GM20431 (cell line): Measurements from ENCODE around the gene ZGRF1.

Source experiments
- in situ Hi-C: fragments of 300-500 bp; cut with MseI, MboI; formaldehyde crosslinking; loops from one replicate; pipeline ENCODE4 v1.15.0; 2020; ENCODE audit warnings: low sequenced_read_pairs; ENCODE audit not compliant: unreplicated experiment

The ZGRF1 gene

DNA sequence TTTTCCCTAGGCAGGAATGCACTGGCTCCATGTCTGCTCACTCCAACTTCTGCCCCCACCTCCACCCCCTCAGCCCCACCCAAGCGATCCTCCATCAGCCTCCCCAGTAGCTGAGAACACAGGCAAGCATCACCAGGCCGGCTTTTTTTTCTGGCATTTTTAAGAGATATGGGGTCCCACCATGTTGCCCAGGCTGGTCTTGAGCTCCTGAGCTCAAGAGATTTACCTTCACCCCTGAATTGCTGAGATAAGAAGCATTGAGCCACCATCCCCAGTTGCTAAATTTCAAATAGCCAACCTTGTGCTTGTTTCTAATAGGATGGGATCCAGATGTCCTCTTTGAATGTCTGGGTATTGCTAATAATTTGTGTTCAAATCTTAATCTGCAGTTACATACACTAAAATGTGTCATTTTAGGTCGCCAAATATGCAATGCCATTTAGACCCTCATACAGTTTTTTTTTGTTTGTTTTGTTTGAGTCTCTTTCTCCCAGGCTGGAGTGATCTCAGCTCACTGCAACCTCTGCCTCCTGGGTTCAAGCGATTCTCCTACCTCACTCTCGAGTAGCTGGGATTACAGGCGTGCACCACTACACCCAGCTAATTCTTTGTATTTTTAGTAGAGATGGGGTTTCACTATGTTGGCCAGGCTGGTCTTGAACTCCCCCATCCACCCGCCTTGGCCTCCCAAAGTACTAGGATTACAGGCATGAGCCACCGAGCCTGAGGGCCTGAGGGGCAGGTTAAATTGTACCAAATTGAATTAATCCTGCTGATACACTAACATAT, 9.0 kb upstream of the ZGRF1 start:
- in situ Hi-C loops, result loop anchor here (25.0 kb wide), 1 partner anchor 292 kb away; no protein-coding TSS in a partner anchor

DNA sequence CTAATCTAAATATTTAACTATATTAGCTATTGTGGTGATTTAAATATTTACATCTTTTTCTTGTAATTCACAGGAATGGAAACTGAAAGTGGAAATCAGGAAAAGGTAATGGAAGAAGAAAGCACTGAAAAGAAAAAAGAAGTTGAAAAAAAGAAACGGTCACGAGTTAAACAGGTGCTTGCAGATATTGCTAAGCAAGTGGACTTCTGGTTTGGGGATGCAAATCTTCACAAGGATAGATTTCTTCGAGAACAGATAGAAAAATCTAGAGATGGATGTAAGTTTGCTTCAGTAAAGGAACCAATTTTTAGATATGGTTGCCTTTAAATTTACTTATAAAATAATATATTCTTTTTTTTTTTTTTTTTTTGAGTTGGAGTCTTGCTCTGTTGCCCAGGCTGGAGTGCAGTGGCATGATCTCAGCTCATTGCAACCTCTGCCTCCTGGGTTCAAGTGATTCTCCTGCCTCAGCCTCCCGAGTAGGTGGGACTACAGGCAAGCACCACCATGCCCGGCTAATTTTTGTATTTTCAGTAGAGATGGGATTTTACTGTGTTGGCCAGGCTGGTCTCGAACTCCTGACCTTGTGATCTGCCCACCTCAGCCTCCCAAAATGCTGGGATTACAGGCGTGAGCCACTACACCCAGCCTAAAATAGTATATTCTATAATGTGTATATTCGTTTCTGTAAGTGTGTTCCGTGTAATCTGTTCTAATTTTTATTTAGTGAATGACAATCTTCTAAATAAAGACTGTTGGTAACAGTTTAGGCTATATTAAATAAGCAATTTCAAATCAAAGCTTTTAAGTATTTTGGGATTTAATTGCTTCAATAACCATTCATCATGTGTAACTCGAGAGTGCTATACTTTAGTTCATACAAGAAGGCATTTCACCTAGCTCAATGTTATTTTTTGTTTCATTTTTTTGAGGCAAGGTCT, 8.2 kb upstream of the ZGRF1 start:
- in situ Hi-C loops, result loop anchor here (25.0 kb wide), 1 partner anchor 292 kb away; no protein-coding TSS in a partner anchor

DNA sequence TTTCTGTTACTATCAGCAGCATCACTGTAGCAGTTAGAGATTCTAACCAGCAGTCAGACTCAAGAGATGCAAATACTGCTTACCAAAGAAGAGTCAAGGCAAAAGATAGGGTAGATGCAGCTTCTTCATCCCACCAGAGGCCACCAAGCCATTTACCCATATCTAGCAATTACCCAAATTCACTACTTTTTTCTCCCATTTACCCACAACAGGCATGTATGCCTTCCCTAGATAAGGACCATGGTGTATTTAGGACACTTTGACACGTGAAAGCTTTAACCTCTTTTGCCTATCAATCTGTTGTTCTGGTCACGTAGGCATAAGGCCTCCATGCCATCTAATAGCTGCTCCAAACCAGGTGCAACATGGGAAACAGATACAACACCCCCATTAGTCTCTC, 5.8 kb upstream of the ZGRF1 start:
- in situ Hi-C loops, result loop anchor here (25.0 kb wide), 1 partner anchor 295 kb away; no protein-coding TSS in a partner anchor

DNA sequence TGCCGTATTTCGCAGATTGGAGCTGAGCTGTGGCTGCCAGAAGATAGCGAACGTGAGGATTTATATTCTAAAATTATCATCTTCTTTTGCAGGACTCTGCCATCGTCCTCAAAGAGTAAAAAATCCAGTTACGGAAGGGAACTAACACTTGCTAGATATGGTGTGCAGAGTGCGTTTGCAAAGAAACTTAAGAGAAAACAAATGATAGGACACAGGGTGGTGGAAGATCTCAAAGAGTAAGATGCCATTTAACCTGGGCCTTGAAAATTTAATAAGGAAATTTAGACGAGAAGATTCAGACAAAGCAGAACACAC, 800 bp upstream of the ZGRF1 start:
- in situ Hi-C loops, result loop anchor here (10.0 to 25.0 kb wide), 2 partner anchors 127 to 300 kb away; no protein-coding TSS in a partner anchor

DNA sequence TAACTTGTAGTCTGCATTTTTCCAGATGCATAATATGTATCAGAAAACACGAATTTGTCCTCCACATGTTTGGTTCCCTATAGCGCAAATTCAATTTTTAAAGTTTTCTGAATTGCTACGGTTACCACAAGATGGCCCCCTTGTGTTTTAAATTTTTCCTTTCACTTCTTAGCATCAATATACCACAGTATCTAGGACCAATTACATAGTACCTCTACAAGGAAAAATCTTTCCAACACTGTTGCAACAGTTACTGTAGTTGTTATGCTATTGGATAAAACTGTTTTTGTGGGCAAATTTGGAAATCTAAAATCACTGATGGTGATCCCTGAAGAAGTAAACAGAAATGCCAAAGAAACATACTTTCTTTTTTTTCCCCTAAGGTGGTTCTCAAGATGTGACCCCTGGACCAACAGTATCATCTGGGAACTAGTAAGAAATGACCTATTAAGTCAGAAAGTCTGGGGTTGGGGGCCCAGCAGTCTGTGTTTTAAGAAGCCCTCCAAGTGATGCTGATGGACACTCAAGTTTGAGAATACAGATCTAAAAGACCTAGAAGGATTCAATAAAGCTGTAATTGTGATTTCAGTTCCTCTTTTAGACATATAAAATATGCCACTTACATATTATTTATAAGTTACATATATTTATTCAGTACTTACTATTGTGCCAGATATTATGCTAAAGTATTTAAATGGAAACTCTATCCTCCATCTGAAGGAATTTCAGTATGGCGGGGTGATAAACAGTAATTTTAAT, 3.1 kb downstream of the ZGRF1 start:
- in situ Hi-C loops, result loop anchor here (10.0 to 25.0 kb wide), 2 partner anchors 131 to 304 kb away; no protein-coding TSS in a partner anchor

DNA sequence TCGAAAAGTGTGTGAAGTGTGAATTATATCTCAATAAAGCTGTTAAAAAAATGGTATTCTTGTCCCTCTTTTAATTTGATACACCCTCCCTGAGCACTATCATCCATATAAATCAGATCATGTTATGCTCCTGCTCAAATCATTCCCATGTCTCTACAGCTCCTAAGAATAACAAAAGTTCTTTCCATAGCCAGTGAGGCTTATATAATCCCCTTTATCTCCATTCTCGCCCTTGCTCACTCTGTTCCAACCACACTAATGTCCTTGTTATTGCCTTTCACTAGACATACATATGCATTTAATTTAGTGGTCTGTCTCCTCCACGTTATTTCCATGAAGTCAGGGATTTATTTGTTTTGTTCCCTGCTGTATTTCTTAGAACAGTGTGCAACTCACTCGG, 10.5 kb downstream of the ZGRF1 start:
- in situ Hi-C loops, result loop anchor here (25.0 kb wide), 1 partner anchor 311 kb away; no protein-coding TSS in a partner anchor

DNA sequence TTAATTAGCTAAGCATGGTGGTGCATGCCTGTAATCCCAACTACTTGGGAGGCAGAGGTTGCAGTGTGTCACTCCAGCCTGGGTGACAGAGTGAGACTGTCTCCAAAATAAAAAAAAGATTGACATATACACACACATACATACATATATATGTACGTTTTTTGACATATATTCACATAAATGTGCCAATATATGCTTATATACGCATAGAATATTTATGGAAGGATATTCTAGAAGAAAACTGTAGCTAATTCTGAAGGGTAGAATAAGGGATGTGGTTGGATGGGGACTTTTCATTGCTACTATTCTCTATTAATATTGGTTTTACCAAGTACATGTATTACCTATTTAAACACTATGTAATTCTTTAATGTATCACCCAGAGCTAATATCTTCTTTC, 19.7 kb downstream of the ZGRF1 start:
- in situ Hi-C loops, result loop anchor here (25.0 kb wide), 1 partner anchor 530 kb away; no protein-coding TSS in a partner anchor

DNA sequence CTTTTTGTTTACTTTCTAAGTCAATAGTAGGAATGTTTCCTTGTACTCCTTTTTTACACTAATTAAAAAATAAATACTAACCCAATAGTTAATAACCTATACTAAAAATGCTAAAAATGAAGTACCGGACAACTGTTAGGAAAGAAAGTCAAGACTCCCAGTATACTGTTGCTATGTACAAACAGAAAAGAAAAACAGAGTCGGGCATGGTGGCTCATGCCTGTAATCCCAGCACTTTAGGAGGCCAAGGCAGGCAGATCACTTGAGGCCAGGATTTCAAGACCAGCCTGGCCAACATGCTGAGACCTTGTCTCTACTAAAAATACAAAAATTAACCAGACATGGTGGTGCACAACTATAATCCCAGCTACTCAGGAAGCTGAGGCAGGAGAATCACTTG, 23.9 kb downstream of the ZGRF1 start:
- in situ Hi-C loops, result loop anchor here (25.0 kb wide), 1 partner anchor 526 kb away; no protein-coding TSS in a partner anchor

DNA sequence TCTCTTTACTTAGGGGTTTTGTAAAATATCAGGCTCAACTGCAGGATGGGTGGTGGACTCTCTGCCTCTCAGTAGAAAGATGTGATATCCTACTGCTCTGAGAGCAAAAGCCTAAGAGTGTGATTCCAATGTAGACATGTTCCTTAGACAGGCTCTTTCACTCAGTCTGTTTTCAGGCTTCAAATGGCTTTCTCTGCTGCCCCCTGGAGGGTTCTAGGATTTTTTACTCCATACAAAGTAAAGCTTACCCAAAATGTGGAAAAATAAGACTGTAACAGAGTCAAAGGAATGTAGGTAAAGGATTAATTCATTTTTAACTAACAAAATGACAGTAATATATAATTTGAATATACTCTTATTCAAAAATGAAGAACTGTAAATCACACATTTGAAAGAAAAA, 32.1 kb downstream of the ZGRF1 start:
- in situ Hi-C loops, result loop anchor here (10.0 to 25.0 kb wide), 2 partner anchors 280 to 517 kb away; no protein-coding TSS in a partner anchor

DNA sequence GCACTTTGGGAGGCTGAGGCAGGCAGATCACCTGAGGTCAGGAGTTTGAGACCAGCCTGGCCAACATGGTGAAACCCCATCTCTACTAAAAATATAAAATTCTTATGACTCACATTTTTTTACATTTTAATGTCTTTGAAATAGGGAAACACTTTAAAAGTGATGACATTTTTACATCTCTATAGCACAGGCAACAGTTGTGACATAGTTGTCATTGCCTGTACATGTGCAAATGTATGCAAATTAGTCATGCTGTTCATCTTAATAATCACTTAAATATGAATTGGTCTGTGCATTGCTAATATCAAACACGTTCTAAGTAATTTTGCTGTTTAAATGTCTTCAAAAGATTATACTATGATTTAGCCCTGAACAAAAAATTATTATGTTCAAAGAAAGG, 41.7 kb downstream of the ZGRF1 start:
- in situ Hi-C loops, result no loop called here

DNA sequence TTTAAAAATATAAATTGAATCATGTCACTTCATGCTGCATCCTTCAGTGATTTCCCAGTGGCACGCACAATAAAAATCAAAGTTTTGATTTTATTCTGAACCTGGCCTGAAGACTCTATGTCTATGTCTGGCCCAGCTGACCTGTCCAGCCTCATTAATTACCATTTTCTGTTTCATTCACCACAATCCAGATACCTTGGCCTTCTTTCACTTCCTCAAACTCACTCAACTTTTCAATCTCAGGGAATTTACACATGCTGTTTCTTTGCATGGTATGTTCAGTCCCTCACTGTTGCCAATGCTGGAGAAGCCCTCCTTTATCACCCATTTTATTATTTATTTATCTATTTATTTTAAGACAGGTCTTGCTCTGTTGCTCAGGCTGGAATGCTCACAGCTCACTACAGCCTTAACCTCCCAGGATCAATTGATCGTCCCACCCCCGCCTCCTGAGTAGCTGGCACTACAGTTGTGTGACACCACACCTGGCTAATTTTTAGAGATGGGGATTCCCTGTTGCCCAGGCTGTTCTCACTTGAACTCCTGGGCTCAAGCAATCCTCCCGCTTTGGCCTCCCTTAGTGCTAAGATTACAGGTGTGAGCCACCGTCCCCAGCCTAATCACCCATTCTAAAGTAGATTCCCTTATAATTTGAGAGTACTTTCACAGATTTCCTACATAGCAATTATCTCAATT, 43.1 kb downstream of the ZGRF1 start:
- in situ Hi-C loops, result no loop called here

DNA sequence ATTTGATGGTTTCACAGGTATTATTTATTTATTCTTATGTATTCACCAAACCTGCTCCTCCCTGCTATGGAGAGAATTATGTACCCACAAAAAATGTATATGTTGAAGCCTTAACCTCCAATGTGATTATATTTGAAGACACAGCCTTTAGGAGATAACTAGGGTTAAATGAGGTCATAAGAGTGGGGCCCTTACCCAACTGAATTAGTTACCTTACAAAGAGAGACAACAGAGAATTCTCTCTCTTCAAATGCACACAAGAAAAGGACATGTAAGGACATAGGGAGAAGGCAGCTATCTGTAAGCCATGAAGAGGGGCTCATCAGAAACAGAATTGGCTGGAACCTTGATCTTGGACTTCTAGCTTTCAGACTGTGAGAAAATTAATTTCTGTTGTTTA, 44.0 kb downstream of the ZGRF1 start:
- in situ Hi-C loops, result no loop called here

DNA sequence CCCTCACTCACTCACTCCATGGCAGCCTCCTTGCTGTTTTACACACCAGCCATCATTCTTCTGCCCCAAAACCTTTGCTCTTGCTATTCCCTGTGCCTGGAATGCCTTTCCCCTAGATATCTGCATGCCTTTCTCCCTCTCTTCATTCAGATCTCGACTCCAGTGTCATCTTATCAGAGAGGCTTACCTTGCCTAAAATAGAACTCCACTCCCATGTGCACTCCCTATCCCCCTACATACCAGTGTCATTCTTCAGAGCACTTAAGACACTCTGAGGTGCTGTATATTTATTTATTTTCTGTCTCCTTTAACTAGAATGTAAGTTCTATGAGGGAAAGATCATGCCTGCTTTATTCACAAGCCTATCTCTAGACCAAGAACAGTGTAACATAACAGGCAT, 45.1 kb downstream of the ZGRF1 start:
- in situ Hi-C loops, result no loop called here

DNA sequence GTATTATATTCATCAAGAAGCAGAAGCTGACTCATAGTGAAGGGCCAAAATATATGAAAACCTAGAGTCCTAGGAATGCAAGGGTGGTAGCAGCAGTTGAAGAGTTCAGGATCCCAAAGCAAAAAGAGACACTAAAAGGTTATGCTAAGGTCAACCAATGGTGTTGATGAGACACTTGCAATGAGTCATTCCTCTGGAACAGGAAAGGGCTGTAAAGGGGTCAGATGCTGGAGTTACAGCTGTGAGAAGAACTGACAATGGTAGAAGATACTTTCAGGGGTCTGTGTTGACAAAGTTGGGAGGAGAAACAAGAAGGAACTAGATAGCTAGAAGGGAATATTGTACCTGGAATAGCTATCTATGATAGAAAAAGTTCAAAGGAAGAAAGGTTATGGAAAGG, 47.5 kb downstream of the ZGRF1 start:
- in situ Hi-C loops, result no loop called here

DNA sequence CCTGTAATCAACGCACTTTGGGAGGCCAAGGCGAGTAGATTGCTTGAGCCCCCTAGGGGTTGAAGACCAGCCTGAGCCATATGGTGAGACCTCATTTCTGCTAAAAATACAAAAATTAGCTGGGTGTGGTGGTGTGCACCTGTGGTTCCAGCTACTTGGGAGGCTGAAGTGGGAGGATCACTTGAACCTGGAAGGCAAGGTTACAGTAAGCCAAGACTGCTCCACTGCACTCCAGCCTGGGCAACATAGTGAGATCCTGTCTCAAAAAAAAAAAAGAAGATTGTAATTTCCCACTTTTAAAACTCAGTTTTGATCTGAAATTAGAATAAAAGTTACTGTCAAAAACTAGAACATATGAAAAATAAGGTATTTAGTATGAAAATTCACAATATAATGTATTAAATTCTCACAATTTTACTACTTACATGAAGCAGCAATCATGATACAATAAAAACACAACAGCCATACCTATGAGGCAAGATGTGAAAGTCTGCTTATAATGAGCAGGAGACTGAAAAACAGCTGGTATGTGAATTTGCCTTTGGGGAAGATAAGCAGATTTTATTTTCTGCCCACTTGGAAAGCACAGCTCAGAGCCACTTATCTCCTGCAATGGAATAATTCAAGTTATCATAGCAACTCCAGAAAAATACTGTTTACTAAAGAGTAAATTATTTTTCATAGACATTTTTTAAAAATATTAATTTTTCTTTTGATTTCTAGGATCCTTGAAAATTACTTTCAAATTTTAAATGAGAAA, 50.6 kb downstream of the ZGRF1 start:
- in situ Hi-C loops, result no loop called here

DNA sequence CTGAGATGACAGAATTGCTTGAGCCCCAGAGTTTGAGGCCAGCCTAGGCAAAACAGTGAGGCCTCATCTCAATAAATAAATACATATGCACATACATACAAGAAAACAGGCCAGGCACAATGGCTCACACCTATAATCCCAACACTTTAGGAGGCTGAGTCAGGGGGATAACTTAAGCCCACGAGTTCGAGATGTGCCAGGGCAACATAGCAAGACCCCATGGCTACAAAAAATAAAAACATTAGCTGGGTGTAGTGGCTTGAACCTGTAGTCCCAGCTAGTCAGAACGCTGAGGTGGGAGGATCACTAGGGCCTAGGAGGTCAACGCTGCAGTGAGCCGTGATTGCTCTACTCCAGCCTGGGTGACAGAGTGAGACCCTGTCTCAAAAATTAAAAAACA, 69.2 kb downstream of the ZGRF1 start:
- in situ Hi-C loops, result no loop called here

DNA sequence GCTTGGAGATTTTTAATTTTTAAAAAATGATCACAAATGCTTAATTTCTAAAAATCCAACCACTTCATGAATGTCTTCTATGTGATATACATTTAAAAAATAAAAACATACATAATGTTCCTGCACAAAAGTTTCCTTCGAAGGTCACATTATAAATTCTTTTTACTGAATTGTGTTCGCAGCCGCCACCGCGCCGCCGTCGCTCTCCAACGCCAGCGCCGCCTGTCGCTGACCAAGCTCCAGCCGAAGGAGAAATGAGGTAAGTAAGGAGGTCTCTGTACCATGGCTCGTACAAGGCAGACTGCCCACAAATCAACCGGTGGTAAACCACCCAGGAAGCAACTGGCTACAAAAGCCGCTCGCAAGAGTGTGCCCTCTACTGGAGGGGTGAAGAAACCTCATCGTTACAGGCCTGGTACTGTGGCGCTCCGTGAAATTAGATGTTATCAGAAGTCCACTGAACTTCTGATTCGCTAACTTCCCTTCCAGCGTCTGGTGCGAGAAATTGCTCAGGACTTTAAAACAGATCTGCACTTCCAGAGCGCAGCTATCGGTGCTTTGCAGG, 71.9 kb downstream of the ZGRF1 start:
- in situ Hi-C loops, result no loop called here

DNA sequence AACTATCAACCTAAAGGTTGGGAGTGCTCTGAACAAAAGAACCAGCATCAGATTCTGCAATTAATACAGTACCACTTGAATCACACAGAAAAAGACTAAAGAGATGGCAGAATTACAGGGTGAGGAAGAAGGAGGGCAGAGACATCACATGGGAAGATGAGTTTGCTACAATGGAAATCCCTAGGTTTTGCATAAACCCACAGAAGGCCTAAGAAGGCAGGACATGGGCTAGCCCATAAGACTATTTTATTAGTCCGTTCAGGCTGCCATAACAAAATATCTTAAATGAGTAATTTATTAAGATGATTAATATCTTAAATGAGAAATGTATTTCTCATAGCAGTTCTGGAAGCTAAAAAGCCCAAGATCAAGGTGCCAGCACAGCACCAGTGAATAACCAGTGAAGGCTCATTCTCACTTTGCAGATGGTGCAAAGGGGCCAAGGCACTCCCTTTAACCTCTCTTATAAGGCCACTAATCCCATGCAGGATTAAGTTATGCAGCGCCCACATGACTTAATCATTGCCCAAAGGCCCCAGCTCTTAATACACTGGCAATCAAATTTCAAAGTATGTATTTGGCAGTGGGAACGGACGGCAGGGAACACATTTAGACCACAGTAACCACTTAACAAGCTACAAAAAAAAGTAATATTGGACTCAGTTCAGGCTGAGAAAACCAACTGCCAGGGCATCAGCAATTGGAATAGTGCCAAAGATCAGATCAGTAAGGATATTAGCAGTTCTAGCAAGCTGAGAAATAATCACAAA, 73.1 kb downstream of the ZGRF1 start:
- in situ Hi-C loops, result no loop called here
